GM19455 (cell line): ENCODE measurements around the gene SF3B6.
"Not testable (repeated sequence)": the region's sequence is repeated elsewhere in the genome, so short reads cannot be mapped to it uniquely, and the experiment has no call there.

Experiments
- ATAC-seq: cut with Tn5 transposase; IDR thresholded peaks from one replicate; pipeline ENCODE4 v1.9.1; 2021; ENCODE audit not compliant: unreplicated experiment

SF3B6 gene

GRCh38 chr2:24052951-24053350 lies 23.2 kb downstream of the SF3B6 start:
- no peak for ATAC-seq

GRCh38 chr2:24051833-24052232 lies 24.3 kb downstream of the SF3B6 start:
- no peak for ATAC-seq

- ATAC-seq: no peak
Measured at GRCh38 chr2:24050041-24050979, 25.8 kb downstream of the SF3B6 start.

DNA sequence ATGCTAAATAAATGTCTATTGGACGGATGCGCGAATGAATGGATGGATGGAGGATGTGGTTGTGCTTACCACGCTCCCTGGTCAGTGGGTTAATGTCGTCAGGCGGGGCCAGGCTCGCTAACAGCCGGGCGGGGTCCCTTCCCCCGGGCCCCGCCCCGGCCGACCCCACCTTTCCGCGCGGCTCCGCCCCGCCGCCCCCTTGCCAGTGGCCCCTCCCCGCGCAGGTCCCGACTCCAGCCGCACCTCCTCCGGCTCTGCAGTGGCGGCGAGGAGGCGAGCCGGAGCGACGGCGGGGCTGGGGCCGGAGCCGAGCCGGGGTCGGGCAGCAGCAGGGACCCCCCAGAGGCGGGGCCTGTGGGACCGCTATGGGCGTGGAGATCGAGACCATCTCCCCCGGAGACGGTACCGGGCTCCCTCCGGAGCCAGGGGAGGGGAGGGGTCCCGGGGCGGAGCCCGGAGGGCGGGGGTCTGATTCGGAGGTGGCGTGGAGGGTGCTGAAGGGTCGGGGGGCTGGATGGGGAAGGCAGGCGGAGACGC lies 26.6 kb downstream of the SF3B6 start, which contains the start of gene FKBP1B:
FKBP1B (plus strand) TSS at position 257 of the 537 bp plus-strand sequence; CDS start at position 366, 109 bp downstream.
- no peak for ATAC-seq

GRCh38 chr2:24048769-24049484 lies 27.2 kb downstream of the SF3B6 start:
- ATAC-seq: no peak

- peak; percentile 10 for ATAC-seq
Measured at GRCh38 chr2:24047703-24048033, 28.5 kb downstream of the SF3B6 start.

GRCh38 chr2:24046930-24047702 lies 29.0 kb downstream of the SF3B6 start, which contains the start of gene WDCP:
Gene WDCP (minus strand): TSS chr2:24047391. CDS start chr2:24039494, 7,897 bp downstream.
- peak; percentile 98 for ATAC-seq

- no peak for ATAC-seq
Measured at GRCh38 chr2:24046599-24046929, 29.6 kb downstream of the SF3B6 start.

GRCh38 chr2:24045511-24046508 lies 30.3 kb downstream of the SF3B6 start:
- ATAC-seq: no peak

DNA sequence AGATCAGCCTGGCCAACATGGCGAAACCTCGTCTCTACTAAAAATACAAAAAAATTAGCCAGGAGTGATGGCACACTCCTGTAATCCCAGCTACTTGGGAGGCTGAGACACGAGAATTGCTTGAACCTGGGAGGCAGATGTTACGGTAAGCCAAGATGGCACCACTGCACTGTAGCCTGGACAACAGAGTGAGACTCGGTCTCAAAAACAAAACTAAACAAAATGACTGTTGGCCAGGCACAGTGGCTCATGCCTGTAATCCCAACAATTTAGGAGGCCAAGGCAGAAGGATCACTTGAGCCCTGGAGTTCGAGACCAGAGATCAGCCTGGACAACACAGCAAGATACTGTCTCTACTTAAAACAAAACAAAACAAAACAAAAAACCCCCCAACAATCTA lies 33.0 kb downstream of the SF3B6 start:
- not testable (repeated sequence) for ATAC-seq

DNA sequence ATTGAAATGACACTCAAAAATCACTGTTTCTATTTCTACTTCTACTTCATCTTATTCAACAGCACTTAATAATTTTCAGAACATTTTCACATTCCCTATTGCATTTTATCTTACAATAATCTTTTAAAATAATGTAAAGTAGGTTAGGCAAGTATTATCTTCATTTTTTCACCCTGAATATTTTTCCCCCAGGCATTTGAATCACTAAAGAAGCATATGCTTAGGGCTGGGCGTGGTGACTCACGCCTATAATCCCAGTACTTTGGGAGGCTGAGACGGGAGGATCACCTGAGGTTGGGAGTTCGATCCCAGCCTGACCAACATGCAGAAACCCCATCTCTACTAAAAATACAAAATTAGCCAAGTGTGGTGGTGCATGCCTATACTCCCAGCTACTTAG lies 35.6 kb downstream of the SF3B6 start:
- no peak for ATAC-seq

GRCh38 chr2:24038786-24039499 lies 37.2 kb downstream of the SF3B6 start:
- no peak for ATAC-seq

- no peak for ATAC-seq
Measured at GRCh38 chr2:24026233-24026632, 49.9 kb downstream of the SF3B6 start.

- no peak for ATAC-seq
Measured at GRCh38 chr2:24024996-24025663, 51.0 kb downstream of the SF3B6 start.

DNA sequence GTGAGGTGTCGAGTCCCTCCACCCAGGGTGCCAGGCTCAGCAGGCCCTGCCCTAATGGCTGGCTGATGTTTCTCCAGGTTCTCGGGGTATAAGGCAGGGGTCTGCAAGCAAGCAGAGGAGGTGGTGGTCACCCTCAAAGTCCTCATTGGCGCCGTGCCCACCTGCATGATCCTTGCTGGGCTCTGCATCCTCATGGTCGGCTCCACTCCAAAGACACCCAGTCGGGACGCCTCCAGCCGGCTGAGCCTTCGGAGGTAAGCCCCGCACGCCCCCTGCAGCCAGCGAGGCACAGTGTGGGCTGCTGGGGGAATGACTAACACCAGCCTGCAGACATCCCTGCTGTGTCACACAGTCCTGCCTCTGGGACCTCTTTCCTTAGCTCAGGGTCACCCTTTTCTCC lies 52.1 kb downstream of the SF3B6 start:
- no peak for ATAC-seq

DNA sequence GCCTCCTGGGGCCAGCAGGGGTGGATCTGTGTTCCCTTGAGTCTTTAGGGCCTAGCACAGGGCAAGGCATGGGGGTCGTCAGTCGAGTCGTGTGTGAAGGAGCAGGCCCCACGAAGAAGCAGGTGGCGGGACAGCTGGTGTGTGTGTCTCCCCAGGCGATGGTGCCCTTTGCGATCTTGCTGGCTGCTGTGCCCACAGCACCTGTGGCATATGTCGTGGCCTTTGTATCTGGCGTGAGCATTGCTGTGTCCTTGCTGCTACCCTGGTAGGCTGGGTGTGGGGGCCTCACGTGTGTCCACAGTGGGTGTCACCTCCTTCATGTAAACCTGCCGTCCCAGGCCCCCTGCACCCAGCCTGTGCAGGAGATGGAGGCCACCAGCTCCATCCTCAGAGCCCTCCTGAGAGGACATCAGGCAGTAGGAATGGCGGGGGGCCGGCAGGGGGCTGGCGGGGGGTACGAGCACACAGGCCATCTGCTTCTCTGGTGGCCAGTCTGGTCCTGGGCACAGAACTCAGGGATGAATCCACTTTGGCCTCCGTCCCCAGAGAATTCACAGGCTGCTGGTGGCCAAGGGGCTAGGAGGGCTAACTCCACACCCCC lies 53.1 kb downstream of the SF3B6 start:
- no peak for ATAC-seq

DNA sequence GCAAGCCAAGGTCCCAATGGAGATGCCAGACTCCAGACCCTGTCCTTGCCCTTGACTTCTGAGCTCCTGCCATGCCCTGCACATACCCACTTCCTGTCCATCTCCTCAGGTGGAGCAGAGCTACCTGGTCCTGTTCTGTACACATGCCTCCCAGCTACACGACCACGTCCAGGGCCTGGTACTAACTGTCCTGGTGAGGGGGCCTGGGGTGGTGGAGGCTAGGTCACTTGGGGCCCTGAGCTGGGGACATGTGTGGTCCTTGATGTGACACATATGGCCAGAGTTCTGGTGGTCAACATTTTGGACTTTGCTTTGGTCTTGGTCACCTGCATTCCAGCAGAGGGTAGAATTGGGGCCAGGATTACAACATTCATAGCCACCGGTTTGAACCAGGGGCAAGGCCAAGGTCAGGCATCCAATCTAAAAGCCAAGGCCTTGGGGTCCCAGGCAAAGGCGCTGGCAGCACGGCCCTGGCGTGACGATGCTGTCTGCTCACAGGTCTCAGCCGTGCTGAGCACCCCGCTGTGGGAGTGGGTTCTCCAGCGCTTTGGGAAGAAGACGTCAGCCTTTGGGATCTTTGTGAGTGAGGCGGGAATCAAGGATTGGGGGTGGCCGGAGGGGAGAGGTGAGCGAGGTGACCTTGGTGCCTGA lies 53.7 kb downstream of the SF3B6 start:
- no peak for ATAC-seq
